HEK293 (cell line): ENCODE data around the gene RAP1GAP.

Source experiments
- ZNF112 ChIP-seq: fragments of 450-650 bp; formaldehyde crosslinking; IDR thresholded peaks from 2 replicates; pipeline ENCODE4 v1.5.0; 2017; ENCODE audit warnings: missing biosample characterization, missing genetic modification characterization
- TF ChIP-seq, protein P1 (sequence below): fragments of 450-650 bp; formaldehyde crosslinking; IDR thresholded peaks from 2 replicates; pipeline ENCODE4 v1.5.1; 2016; ENCODE audit warnings: missing biosample characterization, missing genetic modification characterization

GRCh38 chr1:21670059-21670881, 1.1 kb upstream of the RAP1GAP start:
- TF ChIP-seq, protein P1, sequence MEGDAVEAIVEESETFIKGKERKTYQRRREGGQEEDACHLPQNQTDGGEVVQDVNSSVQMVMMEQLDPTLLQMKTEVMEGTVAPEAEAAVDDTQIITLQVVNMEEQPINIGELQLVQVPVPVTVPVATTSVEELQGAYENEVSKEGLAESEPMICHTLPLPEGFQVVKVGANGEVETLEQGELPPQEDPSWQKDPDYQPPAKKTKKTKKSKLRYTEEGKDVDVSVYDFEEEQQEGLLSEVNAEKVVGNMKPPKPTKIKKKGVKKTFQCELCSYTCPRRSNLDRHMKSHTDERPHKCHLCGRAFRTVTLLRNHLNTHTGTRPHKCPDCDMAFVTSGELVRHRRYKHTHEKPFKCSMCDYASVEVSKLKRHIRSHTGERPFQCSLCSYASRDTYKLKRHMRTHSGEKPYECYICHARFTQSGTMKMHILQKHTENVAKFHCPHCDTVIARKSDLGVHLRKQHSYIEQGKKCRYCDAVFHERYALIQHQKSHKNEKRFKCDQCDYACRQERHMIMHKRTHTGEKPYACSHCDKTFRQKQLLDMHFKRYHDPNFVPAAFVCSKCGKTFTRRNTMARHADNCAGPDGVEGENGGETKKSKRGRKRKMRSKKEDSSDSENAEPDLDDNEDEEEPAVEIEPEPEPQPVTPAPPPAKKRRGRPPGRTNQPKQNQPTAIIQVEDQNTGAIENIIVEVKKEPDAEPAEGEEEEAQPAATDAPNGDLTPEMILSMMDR (tag by site-specific recombination), result no peak
- TF ChIP-seq ZNF112 (tag by site-specific recombination), result no peak
